Epithelial cell of esophagus (primary cell): ENCODE results near the gene CNKSR2.

Source experiments
- DNase-seq: peaks from one replicate; pipeline ENCODE4 v3.0.0; 2010; ENCODE audit warnings: low read depth
- H3K4me3 ChIP-seq: 2 replicates; pipeline ENCODE4 v1.5.1; 2011; ENCODE audit warnings: mild to moderate bottlenecking, low read length, control low read depth
- TF ChIP-seq, protein P1 (sequence below): IDR thresholded peaks from 2 replicates; pipeline ENCODE4 v1.5.1; 2011; ENCODE audit warnings: low read depth, mild to moderate bottlenecking, low read length, control low read depth, inconsistent platforms; ENCODE audit not compliant: insufficient read depth; ENCODE audit errors: missing control alignments

The CNKSR2 gene

GRCh38 chrX:21374163-21374993 lies at the start of gene CNKSR2:
Gene CNKSR2, plus strand, starts transcription at chrX:21374418. Its CDS starts 480 bp downstream, at chrX:21374898.
- peak within 1 kb of the TSS; percentile 24 for H3K4me3 ChIP-seq
- TF ChIP-seq, protein P1, sequence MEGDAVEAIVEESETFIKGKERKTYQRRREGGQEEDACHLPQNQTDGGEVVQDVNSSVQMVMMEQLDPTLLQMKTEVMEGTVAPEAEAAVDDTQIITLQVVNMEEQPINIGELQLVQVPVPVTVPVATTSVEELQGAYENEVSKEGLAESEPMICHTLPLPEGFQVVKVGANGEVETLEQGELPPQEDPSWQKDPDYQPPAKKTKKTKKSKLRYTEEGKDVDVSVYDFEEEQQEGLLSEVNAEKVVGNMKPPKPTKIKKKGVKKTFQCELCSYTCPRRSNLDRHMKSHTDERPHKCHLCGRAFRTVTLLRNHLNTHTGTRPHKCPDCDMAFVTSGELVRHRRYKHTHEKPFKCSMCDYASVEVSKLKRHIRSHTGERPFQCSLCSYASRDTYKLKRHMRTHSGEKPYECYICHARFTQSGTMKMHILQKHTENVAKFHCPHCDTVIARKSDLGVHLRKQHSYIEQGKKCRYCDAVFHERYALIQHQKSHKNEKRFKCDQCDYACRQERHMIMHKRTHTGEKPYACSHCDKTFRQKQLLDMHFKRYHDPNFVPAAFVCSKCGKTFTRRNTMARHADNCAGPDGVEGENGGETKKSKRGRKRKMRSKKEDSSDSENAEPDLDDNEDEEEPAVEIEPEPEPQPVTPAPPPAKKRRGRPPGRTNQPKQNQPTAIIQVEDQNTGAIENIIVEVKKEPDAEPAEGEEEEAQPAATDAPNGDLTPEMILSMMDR = no peak
- peak; percentile 11 for DNase-seq

DNA sequence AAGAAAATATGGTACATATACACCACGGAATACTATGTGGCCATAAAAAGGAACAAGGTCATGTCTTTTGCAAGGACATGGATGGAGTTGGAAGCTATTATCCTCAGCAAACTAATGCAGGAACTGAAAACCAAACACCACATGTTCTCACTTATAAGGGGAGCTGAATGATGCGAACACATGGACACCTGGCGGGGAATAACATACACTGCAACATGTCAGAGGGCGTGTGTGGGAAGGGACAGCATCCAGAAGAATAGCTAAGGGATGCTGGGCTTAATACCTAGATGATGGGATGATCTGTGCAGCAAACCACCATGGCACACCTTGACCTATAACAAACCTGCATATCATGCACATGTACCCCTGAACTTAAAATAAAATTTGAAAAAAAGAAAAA lies 19.5 kb upstream of the CNKSR2 start:
- H3K4me3 ChIP-seq = no peak overlapping the region
- no peak for DNase-seq
- TF ChIP-seq, protein P1 = no peak

- no peak overlapping the region for H3K4me3 ChIP-seq
- no peak for DNase-seq
- TF ChIP-seq, protein P1 = no peak
Observed at GRCh38 chrX:21355831-21356230, 18.4 kb upstream of the CNKSR2 start.

- no peak for DNase-seq
- TF ChIP-seq, protein P1 = no peak
- H3K4me3 ChIP-seq = no peak overlapping the region
Observed at GRCh38 chrX:21369613-21370012, 4.6 kb upstream of the CNKSR2 start.

DNA sequence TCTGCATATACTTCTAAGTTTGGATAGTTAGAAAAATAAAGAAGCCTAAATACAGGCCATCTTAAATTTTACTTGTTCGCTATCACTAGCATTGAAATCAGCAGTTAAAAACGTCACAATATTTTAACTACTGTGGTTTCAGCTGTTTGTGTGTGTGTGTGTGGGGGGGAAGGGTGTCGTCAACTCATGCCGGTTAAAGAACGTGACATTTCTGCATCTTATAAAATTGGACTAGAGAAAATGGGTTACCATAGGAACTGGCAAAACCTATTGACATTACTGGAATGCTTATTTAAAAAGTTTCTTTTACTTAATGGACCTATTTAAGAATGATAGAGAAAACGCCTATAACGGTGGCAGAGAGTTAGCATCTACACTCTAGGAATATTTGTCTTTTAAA lies 1.2 kb upstream of the CNKSR2 start:
- TF ChIP-seq, protein P1 = no peak
- no peak for DNase-seq
- H3K4me3 ChIP-seq = no peak overlapping the region

- TF ChIP-seq, protein P1 = no peak
- DNase-seq = no peak
Observed at GRCh38 chrX:21373637-21374162, 518 bp upstream of the CNKSR2 start.

More at GRCh38 chrX:21373637-21374162, 518 bp upstream of the CNKSR2 start:
- H3K4me3 ChIP-seq = peak overlapping the region; percentile 23
